AG10803 (cell line): ENCODE results near the gene TGM2.

Experiments used
- DNase-seq: peaks from one replicate; pipeline ENCODE4 v3.0.0; 2010; ENCODE audit warnings: low read depth
- H3K4me3 ChIP-seq: 2 replicates; pipeline ENCODE4 v1.5.1; 2011; ENCODE audit warnings: mild to moderate bottlenecking, low read length, control low read depth
- TF ChIP-seq, protein P1 (sequence below): conservative IDR thresholded peaks from 2 replicates; pipeline ENCODE4 v1.5.1; 2011; ENCODE audit warnings: mild to moderate bottlenecking, low read length, control low read depth, inconsistent platforms

TGM2 gene

DNA sequence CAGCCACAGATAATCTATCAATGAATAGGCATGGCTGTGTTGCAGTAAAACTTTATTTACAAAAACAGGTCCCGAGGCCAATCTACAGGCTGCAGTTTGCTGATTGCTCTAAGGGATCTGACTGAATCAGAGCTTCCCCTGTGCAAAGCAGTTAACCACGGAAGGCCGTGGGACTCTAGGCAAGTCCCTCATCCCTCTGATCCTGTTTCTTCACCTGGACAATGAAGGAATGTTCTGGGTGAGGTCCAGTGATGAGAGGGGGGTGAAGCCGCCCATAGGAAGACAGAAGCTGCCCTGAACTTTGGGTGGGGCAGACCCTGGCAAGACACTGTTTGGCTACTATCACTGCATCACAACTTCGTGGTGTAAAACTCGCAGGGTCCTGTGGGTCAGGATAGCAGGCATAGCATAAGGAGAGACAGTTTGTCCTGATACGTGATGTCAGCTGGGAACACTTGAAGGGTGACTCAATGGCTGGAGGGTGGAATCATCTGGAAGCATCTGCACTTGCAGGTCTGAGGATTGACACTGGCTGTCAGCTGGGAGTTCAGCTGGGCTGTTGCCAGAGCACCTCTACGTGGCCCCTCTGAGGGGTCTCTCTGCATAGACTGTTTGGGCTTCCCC, 33.3 kb upstream of the TGM2 start:
- TF ChIP-seq, protein P1, sequence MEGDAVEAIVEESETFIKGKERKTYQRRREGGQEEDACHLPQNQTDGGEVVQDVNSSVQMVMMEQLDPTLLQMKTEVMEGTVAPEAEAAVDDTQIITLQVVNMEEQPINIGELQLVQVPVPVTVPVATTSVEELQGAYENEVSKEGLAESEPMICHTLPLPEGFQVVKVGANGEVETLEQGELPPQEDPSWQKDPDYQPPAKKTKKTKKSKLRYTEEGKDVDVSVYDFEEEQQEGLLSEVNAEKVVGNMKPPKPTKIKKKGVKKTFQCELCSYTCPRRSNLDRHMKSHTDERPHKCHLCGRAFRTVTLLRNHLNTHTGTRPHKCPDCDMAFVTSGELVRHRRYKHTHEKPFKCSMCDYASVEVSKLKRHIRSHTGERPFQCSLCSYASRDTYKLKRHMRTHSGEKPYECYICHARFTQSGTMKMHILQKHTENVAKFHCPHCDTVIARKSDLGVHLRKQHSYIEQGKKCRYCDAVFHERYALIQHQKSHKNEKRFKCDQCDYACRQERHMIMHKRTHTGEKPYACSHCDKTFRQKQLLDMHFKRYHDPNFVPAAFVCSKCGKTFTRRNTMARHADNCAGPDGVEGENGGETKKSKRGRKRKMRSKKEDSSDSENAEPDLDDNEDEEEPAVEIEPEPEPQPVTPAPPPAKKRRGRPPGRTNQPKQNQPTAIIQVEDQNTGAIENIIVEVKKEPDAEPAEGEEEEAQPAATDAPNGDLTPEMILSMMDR: no peak
- no peak overlapping the region for H3K4me3 ChIP-seq
- DNase-seq: no peak

DNA sequence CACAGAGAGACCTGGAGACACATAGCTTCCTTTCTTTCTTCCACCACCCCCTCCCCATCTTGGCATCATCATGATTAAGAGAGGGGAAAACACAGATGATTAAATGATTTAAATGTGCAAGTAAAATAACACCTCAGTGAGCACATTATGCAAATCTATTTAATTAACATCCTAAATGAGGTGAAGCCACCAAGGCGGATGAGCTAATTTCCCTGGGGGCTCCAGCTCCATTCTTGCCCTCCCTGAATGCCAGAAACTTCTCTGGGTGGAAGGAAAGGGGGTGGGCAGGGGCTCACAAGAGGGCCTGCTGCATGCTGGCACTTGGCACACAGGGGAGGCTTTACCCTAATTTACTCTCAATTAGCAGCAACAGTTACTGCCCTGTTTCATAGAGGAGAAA, 32.5 kb upstream of the TGM2 start:
- TF ChIP-seq, protein P1: no peak
- no peak overlapping the region for H3K4me3 ChIP-seq

DNA sequence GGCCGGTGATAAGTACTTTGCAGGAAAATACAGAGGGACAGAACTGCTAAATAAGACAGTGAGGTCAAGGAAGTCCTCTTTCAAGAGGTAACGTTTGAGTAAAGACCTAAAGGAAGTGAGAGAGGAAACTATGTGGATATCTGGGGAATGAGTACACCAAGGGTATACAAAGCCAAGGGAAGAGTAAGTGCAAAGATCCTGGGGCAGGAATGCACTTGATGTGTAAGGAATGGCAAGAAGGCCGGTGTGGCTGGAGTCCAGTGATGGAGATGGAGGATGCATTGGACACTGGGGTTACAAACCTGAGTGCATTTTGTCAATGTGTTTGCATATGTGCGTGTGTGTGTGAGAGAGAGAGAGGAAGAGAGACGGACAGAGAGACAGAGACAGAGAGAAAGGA, 32.1 kb upstream of the TGM2 start:
- TF ChIP-seq, protein P1: no peak
- no peak for DNase-seq
- H3K4me3 ChIP-seq: no peak overlapping the region

More for the DNA sequence above, 32.5 kb upstream of the TGM2 start:
- DNase-seq: no peak

DNA sequence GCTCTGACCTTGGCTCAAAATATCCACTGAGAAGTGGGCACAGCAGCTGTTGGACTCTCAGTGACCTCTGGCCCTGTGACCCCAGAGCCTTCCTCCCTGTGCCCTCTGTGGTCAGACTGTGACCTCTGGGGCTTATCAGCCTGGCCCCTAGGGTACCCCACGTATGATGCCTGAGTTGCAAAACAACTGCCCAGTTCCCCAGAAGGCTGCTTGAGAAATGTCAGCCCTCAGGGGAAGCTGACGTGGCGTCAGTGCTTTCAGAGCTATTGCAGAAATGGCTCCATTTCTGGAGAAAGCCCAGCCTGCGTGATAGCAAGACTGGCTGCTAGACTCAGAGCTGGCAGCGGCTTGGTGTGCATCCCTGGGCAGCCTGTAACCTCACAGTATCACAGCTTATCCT, 31.5 kb upstream of the TGM2 start:
- no peak overlapping the region for H3K4me3 ChIP-seq
- TF ChIP-seq, protein P1: no peak
- peak; percentile 88 for DNase-seq

DNA sequence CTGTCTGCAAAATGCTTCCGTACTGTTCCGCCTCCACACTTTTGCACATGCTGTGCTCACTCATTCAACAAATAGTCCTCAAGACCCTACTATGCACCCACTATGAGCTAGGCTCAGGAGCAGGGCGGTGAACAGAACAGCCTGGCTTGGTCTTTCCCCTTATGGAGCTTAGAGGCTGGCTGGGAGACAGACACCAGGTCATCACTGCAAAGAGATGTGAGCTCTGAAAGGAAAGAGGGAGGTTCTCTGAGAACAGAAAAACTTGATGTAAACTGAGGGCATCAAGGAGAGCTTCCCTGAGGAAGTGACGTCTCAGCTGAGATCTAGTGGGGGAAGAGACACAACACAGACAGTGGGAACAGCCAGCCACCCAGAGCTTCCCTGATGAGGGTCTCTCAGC, 31.0 kb upstream of the TGM2 start:
- no peak overlapping the region for H3K4me3 ChIP-seq
- no peak for DNase-seq
- TF ChIP-seq, protein P1: no peak

DNA sequence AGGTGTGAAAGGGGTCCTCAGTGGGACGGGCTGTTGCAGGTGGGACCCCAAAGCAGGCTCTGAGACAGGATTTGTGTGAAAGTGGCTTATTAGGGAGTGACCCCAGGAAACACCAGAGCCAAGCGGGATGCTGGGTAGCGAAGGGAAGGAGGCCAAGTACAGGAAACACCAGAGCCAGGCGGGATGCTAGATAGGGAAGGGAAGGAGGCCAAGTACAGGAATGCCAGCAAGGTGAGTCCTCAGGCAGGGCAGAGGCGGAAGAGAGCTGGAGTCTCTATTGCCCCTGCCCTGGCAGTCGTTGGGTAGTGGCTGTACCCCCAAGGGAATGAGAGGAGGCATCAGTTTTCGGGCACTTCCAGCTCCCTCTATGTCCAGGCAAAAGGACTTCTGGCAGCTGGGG, 30.5 kb upstream of the TGM2 start:
- no peak overlapping the region for H3K4me3 ChIP-seq
- DNase-seq: no peak
- TF ChIP-seq, protein P1: no peak

DNA sequence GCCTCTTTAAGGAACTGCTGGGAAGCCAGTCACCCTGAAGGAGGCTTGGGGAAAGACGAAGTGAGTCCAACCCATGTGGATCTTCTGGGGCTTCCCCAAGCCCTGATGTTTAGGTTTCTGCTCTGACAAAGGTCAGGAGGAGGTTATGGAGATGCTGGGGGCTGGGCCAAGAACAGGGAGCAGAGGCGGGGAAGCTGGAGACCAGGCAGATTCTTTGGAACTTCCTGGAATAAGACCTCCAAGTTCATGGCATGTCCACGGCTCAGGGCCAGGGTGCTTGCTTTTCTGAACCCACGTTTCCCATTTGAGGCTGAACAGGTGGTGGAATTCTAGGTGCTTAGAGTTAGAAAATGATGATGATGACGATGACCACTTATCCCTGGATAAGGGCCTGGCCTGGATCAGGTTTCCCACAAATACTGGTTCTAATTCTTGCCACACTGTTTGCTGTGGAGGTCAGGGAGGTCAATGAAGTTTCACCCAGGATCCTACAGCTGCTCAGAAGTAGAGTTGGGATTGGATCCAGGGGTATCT, 30.0 kb upstream of the TGM2 start:
- no peak for DNase-seq
- H3K4me3 ChIP-seq: no peak overlapping the region
- TF ChIP-seq, protein P1: no peak
